ENCODE measurements around the gene UGCG.

Gene UGCG

DNA sequence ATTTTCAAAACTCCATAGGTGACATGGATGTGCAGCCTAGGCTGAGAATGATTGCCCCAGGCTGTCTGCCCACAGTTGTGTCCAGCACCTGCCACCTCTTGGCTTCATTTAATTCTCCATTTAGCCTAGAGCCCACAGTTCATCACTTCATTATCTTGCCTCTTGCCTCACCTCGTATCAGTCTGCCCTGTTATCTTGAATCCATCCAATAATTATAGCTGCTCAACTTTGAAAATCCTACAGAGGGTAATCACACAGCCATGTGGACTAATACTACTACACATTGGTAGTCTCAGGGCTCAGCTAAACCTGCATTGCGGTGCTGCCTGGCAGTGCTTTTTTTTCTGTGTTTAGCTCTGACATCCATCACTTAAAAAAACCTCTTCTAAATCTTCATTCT, 7.4 kb downstream of the UGCG start:
- no peaks in the 10 kb centered on the region for H3K27me3 ChIP-seq (ENCODE audit: low read length)
- H3K9me3 ChIP-seq (ENCODE audit: insufficient read depth, low read length): no peaks in the 10 kb centered on the region
- H3K79me2 ChIP-seq (ENCODE audit: insufficient read depth, low read length): peaks cover 100% of the 10 kb centered on the region
- H3K4me3 ChIP-seq (ENCODE audit: insufficient read depth, low read length, poor library complexity, severe bottlenecking): no peak overlapping the region
- H4K20me1 ChIP-seq (ENCODE audit: low read depth, low read length): peaks cover 57% of the 10 kb centered on the region
- H3K4me2 ChIP-seq (ENCODE audit: low read depth, low read length, poor library complexity, severe bottlenecking): peak overlapping the region; percentile 2
- no peaks in the 10 kb centered on the region for H3K36me3 ChIP-seq (ENCODE audit: low read length)
- peaks cover 6% of the 10 kb centered on the region for H3F3A ChIP-seq (ENCODE audit: insufficient read depth)
- TF ChIP-seq, protein P1, sequence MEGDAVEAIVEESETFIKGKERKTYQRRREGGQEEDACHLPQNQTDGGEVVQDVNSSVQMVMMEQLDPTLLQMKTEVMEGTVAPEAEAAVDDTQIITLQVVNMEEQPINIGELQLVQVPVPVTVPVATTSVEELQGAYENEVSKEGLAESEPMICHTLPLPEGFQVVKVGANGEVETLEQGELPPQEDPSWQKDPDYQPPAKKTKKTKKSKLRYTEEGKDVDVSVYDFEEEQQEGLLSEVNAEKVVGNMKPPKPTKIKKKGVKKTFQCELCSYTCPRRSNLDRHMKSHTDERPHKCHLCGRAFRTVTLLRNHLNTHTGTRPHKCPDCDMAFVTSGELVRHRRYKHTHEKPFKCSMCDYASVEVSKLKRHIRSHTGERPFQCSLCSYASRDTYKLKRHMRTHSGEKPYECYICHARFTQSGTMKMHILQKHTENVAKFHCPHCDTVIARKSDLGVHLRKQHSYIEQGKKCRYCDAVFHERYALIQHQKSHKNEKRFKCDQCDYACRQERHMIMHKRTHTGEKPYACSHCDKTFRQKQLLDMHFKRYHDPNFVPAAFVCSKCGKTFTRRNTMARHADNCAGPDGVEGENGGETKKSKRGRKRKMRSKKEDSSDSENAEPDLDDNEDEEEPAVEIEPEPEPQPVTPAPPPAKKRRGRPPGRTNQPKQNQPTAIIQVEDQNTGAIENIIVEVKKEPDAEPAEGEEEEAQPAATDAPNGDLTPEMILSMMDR (IDR thresholded peaks at IDR 0.05; ENCODE audit: insufficient read depth, low read length, poor library complexity, severe bottlenecking): no peak
- no peak for TF ChIP-seq EZH2phosphoT487 (conservative IDR thresholded peaks at IDR 0.05; ENCODE audit: low read length)
- no peak overlapping the region for H2AFZ ChIP-seq (ENCODE audit: low read depth, low read length, severe bottlenecking)
- peak overlapping the region; percentile 11; the same call in 1 of the 2 replicates for H3K27ac ChIP-seq (ENCODE audit: low read depth, low read length)
- no peaks in the 10 kb centered on the region for H3K9me2 ChIP-seq (replicated peaks; ENCODE audit: insufficient read depth, low read length)
- H3K9ac ChIP-seq (ENCODE audit: low read length): no peak overlapping the region

DNA sequence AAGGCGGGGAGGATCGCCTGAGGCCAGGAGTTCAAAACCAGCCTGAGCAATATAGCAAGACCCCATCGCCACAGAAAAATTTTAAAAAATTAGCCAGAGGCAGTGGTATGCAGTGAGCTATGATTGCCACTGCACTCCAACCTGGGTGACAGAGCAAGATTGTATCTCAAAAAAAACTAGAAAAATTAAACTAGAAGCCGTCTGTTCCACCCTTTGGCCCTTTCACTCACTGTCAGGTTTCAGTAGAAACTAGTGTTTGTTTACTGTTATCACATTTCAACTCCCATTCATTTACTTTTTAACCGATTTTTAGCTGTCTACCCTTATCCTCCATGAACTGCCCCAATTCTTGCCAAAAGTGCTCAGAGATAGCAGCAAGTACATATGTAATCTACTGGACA, 8.3 kb downstream of the UGCG start:
- Histone ChIP-seq H3K9me3 (ENCODE audit: insufficient read depth, low read length) (no peaks in the 10 kb centered on the region), H3K4me2 (ENCODE audit: low read depth, low read length, poor library complexity, severe bottlenecking) (no peak overlapping the region), H3K79me2 (ENCODE audit: insufficient read depth, low read length) (peaks cover 100% of the 10 kb centered on the region), H4K20me1 (ENCODE audit: low read depth, low read length) (peaks cover 57% of the 10 kb centered on the region), H3K36me3 (ENCODE audit: low read length) (no peaks in the 10 kb centered on the region), H3K27me3 (ENCODE audit: low read length) (no peaks in the 10 kb centered on the region), H3K4me3 (ENCODE audit: insufficient read depth, low read length, poor library complexity, severe bottlenecking) (no peak overlapping the region), H3K9ac (ENCODE audit: low read length) (no peak overlapping the region), H2AFZ (ENCODE audit: low read depth, low read length, severe bottlenecking) (no peak overlapping the region), H3F3A (ENCODE audit: insufficient read depth) (peaks cover 10% of the 10 kb centered on the region), H3K27ac (ENCODE audit: low read depth, low read length) (no peak overlapping the region; the same call in 1 of the 2 replicates), H3K9me2 (replicated peaks; ENCODE audit: insufficient read depth, low read length) (no peaks in the 10 kb centered on the region)
- TF ChIP-seq EZH2phosphoT487 (conservative IDR thresholded peaks at IDR 0.05; ENCODE audit: low read length): no peak
- TF ChIP-seq, protein P1 (IDR thresholded peaks at IDR 0.05; ENCODE audit: insufficient read depth, low read length, poor library complexity, severe bottlenecking): no peak

DNA sequence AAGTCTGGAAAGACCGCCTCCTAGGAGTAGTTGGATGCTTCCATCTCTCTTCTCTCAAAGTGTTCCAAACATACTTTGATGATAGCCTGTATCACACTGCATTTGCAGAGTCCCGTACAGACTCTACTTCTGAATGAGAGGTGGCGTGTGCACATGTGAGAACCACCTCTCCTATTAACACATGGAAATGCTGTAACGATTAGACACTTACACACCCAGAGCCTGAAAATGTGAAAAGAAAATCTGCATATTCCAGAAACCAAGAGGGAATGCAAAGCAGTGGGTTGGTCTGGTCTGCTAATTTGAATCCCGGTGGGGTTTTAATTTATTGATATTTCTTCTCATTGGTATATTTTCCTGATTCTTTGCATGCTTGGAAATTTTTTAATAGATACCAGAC, 10.5 kb downstream of the UGCG start:
- H3K4me2 ChIP-seq (ENCODE audit: low read depth, low read length, poor library complexity, severe bottlenecking): no peak overlapping the region
- H3K36me3 ChIP-seq (ENCODE audit: low read length): no peaks in the 10 kb centered on the region
- H3K27ac ChIP-seq (ENCODE audit: low read depth, low read length): no peak overlapping the region
- H3K27me3 ChIP-seq (ENCODE audit: low read length): no peaks in the 10 kb centered on the region
- peaks cover 62% of the 10 kb centered on the region for H4K20me1 ChIP-seq (ENCODE audit: low read depth, low read length)
- TF ChIP-seq EZH2phosphoT487 (conservative IDR thresholded peaks at IDR 0.05; ENCODE audit: low read length): no peak
- no peak overlapping the region for H3K4me3 ChIP-seq (ENCODE audit: insufficient read depth, low read length, poor library complexity, severe bottlenecking)
- H3K9me3 ChIP-seq (ENCODE audit: insufficient read depth, low read length): no peaks in the 10 kb centered on the region
- peaks cover 10% of the 10 kb centered on the region for H3F3A ChIP-seq (ENCODE audit: insufficient read depth)
- no peak overlapping the region for H2AFZ ChIP-seq (ENCODE audit: low read depth, low read length, severe bottlenecking)
- H3K9ac ChIP-seq (ENCODE audit: low read length): no peak overlapping the region
- H3K9me2 ChIP-seq (replicated peaks; ENCODE audit: insufficient read depth, low read length): no peaks in the 10 kb centered on the region
- H3K79me2 ChIP-seq (ENCODE audit: insufficient read depth, low read length): peaks cover 100% of the 10 kb centered on the region

DNA sequence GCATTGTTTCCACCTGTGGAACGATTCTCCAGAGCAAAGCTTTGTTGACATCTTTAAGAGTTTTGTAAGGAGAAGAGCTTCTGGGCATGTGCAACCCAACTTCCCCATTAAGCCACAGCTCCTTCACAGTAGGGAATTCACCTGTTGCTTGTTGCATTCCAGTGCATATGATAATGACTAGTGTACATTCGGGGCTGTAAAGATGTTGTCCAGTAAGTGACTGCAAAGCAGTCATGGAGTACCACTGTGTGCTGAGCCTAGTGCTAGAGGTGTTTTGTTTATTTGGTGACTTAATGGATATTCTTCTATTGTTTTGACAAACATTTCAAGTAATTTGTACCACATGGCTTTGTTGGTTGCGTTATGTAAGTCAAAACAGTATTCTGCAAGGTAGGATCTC, 12.8 kb downstream of the UGCG start:
- Histone ChIP-seq H3K9ac (ENCODE audit: low read length) (no peak overlapping the region), H3K9me3 (ENCODE audit: insufficient read depth, low read length) (no peaks in the 10 kb centered on the region), H4K20me1 (ENCODE audit: low read depth, low read length) (peaks cover 54% of the 10 kb centered on the region), H2AFZ (ENCODE audit: low read depth, low read length, severe bottlenecking) (no peak overlapping the region), H3K9me2 (replicated peaks; ENCODE audit: insufficient read depth, low read length) (no peaks in the 10 kb centered on the region), H3K27me3 (ENCODE audit: low read length) (no peaks in the 10 kb centered on the region), H3K27ac (ENCODE audit: low read depth, low read length) (no peak overlapping the region), H3K79me2 (ENCODE audit: insufficient read depth, low read length) (peaks cover 100% of the 10 kb centered on the region), H3K4me3 (ENCODE audit: insufficient read depth, low read length, poor library complexity, severe bottlenecking) (no peak overlapping the region), H3K4me2 (ENCODE audit: low read depth, low read length, poor library complexity, severe bottlenecking) (no peak overlapping the region), H3K36me3 (ENCODE audit: low read length) (peaks cover 3% of the 10 kb centered on the region), H3F3A (ENCODE audit: insufficient read depth) (peaks cover 10% of the 10 kb centered on the region)
- TF ChIP-seq, protein P1 (IDR thresholded peaks at IDR 0.05; ENCODE audit: insufficient read depth, low read length, poor library complexity, severe bottlenecking): no peak
- TF ChIP-seq EZH2phosphoT487 (conservative IDR thresholded peaks at IDR 0.05; ENCODE audit: low read length): no peak

Measured in SU-DHL-6 (cell line).